HG03025 (cell line): Measurements from ENCODE around the gene CACNA1C.
"Not testable (repeated sequence)": the region's sequence is repeated elsewhere in the genome, so short reads cannot be mapped to it uniquely, and the experiment has no call there.

ENCODE experiments used
- ATAC-seq: cut with Tn5 transposase; IDR thresholded peaks from one replicate; pipeline ENCODE4 v1.9.1; 2021; ENCODE audit warnings: mild to moderate bottlenecking, moderate library complexity; ENCODE audit not compliant: unreplicated experiment, low FRiP score

CACNA1C gene

DNA sequence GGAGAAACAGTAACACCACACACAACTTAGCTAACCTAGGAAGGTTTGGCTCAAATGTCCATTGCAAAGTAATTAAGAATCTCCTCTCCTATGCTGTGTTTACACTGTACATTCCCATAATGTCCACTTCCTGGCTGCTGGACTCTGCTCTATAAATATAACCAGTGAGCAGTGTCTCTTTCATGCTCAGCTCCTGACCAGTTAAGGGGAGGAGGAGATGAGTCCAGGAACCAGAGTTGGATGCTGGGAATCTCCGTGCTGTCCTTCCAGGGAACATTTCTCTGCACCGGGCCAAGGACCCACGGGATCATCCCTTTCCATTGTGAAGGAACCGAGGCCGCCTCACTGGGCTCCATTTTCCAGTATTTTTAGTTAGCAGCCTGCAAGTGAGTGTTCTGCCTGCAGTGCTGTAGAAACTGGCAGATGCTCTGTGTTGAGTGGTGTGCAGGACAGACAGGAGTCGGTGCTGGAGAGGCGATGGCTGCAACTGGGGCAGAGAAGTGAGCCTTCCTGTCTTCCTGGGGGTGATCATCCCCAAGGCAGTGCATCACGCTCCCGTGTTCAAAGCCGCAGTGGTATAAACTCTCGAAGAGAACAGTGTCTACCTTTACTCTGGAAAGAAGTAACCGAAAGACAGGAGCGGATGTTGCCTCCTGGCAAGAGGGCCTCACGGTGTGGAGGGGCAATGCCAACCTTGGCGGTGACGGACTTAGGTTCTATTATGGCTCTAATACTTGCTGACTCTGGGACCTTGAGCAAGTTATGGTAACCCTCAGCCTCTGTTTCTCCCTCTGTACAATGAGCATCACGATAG, 195.5 kb downstream of the CACNA1C start:
- ATAC-seq: no peak

DNA sequence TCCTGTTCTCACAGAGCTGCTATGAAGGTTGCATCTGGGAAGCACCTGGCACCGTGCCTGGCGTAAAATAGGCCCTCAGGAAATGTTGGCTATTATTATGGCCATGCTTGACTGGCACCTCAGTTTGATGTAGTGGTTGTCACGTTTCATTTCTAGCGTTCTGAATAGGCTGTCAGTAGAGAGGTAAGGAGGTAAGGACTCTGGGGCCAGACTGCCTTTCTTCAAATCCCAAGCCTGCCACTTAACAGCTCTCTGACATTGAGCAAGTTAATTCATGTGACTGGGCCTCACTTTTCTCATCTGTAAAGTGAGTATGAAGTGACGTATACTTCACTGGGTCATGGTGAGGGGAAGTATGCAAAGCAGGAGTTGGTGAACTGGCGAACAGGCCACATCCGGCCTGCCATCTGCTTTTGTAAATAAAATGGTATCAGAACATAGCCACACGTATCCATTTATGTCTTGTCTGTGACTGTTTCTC, 196.2 kb downstream of the CACNA1C start:
- no peak for ATAC-seq

DNA sequence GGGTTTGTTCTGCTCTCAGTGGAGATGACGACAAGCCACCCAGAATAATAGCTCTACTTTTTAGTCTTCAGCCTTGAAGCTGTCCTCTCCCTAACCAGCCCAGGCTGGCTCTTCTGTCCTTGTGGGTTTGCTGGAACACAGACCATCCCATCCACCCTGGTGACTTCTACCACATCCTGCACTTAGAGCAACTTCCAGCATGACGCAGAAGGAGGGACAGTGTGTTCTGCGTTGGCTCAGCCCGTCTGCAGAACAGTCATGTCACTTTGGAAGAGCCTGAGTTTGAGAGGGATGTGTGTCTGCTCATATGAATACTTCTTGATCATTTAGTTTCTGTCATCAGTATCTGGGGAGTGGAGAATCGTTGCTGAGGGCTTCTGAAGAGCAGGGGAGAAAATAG, 198.0 kb downstream of the CACNA1C start:
- ATAC-seq: no peak

DNA sequence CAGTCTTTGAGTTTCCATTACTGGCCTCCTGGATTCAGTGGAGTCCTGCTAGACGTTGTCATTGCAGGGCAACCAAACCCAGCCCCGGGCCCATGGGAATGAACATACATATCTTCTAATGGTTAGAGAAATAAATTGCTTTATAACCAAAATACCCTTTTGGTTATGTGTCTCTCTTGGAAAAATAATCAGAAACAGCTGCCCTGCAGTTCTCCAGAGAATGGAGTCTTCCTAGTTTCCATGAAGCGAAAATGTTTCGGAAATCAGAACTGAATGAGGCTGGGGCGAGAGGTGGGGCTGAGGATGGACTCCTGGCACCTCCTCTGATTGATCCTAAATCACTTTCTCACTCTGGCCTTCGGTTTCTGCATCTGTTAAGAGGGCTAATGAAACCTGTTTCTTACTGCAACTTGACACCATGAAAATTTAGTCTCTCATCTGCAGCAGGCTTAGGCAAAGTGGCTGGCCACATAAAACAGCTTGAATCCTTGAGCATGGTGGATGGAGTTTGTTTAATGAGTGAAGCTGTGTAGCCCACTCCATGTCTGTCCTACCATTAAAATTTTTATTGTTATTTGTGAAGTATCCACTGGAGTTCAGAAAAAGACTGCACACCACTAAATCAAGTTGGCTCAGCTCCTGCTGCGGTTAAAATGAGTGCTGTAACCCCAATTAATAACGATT, 198.9 kb downstream of the CACNA1C start:
- ATAC-seq: no peak

DNA sequence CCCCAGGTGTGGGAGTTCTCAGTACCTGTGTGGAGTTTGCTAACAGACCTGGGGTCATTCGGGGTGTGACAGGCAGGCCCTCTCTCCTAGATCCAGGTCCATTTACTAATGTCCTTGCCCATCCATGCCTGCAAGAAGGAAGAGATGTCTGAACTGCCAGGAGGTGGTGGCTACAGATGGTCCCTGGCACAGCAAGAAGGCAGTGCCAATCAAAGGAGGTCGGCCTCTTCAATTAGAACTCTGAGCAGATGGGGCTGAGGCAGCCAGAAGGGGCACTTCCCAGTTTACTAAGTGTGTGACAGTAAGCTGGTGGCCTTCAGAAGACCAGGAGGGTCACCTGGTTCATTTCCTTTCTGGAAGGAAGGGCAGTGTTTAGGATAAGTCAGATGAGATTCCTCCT, 202.5 kb downstream of the CACNA1C start:
- no peak for ATAC-seq

DNA sequence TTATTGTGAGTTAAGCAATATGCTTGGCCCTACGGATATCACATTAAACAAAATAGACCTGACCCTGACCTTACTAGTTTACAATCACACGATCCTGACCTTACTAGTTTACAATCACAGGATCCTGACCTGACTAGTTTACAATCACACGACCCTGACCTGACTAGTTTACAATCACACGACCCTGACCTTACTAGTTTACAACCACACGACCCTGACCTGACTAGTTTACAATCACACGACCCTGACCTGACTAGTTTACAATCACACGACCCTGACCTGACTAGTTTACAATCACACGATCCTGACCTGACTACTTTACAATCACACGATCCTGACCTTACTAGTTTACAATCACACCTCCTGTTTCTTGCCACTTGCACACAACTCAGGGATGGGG, 202.9 kb downstream of the CACNA1C start:
- not testable (repeated sequence) for ATAC-seq

DNA sequence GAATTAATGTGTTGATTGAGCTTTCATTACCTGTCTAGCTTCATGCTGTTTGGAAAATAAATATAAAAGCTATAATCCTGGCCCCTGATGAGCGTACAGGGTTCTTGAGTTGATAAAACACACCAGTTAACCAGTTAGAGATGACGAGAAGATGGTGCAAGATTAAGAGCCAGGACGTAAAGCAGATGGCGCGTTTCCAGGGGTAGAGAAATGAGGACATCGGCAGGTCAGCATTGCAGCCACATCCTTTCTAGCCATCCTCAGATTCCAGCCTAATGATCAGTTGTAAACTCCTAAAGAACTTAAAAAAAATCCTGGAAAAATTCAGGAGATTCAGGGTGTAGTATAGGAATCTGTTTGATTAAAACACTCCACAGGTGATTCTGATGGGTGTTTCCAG, 203.7 kb downstream of the CACNA1C start:
- ATAC-seq: no peak

DNA sequence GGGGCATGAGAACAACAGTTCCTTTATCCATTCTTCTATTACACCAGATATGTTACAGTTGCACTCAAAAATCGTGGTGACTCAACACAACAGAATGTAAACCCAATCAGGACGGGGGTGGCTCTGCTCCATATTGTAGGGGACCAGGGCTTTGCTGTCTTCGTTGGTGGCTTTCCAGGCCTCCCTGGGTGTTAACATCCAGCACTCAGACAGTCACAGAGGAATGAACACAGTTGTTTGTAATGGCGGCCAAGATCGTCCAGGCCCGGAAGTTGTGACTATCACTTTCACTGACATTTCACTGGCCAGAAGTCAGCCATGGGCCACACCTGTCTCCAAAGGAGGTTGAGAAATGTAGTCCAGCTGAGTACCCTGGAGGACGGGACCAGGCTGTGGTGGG, 204.1 kb downstream of the CACNA1C start:
- ATAC-seq: no peak

DNA sequence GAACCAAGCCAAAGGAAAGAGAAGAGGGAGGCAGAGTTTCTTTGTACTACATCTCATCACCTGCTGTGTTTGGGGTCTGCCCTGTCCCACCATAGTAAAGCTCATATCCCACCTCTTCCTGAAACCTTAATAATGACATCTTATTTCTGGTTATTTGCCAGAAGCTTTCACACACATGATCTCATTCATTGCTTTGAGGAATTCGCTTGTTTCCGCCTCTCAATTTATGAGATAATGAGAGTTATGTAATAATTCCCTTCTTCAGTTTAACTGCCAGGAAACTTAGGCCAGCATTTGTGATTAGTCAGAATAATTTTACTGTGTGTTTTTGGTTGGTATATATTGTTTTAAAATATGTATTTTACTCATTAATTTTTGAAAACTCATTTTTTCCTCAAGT, 205.2 kb downstream of the CACNA1C start:
- no peak for ATAC-seq

DNA sequence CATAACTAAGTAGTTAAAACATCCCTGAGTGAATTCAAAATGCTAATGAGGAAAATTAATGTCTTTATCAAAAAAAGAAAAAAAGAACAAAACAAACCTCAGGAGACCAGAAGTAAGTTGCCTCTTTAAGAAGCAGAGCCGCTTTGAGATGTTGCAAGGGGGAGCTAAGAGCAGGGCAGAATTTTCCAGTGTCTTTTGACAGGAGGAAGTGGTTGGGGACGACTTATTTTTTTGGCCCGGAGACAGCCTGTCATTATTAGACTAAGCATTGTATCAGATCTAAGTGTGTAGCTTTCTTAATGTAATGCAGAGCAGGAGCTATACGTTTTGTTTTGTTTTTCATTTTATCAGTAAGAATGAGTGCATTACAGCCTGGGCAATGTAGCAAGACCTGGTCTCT, 206.6 kb downstream of the CACNA1C start:
- no peak for ATAC-seq

DNA sequence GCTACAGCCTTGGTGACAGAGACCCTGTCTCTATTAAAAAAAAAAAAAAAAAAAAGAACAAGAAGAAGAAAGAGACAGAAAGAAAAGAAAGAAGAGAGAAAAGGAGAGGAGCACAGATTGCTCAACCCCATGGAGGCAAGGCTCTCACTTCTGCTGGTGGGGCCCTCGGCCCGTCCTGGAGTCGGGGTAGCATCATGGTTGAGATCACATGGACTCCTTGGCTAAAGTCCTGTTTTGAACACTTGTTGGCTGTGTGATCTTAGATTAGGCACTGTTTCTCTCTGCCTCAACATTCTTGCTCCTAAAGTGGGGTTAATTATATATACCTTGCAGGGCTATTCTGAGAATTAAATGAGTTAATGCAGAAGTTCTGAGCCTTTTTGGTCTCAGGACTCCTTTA, 207.7 kb downstream of the CACNA1C start:
- ATAC-seq: no peak

DNA sequence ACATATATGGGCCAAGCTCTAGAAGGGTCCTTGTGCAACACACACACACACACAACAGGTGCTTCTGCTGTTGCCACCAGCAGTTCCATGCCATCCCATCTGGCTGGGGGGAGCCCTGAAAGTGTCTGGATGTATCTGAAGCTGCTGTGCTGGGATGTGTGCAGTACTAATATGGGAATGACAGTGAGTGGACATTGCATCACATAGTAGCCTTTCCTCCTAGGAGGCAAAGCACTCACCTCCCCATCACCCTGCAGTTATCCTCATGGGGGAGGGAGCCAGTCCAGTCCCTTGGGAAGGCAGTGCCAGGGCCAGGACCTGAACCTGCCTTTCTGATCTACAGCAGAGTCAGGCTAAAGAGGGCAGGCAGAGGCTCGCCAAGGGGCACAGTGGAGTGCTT, 208.9 kb downstream of the CACNA1C start:
- no peak for ATAC-seq

DNA sequence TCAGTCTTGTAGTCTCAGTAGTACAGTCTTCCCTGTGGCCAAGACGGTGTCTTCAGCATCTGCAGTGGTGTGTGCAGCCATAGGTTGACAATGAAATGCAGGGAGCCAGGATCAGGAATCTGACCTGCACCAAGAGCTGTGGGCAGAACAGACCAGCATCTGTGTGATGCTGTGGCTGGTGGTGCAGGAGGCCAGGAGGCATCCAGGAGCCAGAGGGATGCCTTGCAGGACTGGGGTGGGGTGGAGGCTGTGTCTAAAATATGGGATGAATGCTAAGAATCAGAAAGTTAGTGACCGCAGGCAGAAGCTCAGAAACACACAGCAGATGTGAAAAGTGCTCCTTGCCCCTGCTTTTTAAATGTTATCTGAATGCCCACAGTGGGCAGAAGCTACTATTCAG, 209.7 kb downstream of the CACNA1C start:
- no peak for ATAC-seq

DNA sequence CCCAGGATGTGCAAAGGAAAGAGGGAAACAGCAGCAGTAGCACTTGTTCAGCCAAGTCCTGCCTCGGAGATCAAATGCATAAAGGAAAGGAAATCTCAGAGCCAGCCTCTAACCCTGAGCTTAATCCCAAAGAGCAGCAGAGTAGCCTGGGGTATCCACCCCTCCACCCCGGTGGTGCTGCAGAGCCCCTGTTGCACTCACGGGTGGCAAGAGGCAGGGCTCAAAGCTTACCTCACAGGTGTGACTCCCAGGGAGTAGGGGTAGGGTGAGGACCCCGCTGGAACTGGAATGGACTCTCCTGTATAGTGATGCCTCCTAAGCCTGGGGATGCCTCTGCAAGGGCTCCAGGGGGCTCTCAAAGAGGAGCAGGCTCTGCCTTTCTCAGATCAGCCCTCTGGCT, 211.1 kb downstream of the CACNA1C start:
- no peak for ATAC-seq

DNA sequence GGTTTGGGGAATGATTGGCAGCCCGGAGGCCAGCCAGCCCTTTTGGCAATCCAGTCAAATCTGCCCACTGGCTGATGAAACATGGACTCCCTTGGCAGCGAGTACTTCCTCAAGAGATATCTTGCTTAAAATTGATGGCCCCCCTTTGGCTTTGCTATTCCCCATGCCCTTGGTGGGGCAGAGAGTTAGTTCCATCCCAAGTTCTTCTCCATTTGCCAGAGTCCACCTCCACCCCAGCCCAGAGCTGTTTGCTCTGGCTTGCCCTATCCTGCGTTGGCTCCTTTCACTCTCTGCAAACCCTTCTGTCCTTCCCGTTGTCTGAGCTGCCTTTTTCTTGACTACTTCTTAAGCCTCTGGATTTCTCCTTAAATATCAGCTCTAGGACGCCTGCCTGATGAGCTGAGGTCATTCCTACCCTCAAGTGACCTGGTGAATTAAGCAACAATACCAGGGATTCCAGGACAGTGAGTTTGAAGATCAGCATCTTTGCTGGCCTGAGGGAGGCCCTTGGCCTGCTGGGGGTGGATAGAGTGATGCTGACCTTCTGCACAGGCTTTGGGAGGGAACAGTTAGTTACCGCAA, 212.0 kb downstream of the CACNA1C start:
- ATAC-seq: no peak

DNA sequence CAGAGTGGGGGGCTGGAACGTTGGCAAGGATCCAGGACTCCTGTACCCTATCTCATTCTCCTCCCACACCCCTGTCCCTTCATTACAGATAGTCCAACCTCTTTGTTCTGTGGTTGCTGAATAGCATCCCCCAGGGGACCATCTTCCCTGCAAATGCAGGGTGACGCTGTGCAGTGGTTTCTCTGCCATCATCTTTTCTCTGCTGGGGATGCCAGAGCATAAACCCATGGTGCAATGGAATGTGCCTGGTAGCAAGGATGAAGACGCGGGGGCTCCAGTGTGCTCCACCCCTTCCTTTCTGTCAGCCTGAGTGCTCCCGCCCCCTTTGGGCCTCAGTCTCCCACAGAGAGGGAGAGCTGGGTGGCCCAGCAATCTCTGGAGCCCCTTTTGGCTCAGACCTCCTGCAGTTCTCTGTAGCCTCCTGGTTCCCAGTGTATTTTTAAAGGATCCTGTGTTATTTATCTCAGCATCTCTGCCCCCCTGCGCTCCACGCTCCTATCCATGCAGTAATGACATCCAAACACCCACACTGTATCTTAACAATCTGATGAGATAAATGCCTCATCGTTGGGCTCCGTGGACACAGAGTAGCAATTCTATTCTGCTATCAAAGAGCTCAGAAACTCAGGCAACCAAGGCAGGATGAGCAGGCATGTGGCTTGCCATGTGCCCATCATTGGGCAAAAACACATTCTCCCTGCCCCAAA, 212.8 kb downstream of the CACNA1C start:
- no peak for ATAC-seq

DNA sequence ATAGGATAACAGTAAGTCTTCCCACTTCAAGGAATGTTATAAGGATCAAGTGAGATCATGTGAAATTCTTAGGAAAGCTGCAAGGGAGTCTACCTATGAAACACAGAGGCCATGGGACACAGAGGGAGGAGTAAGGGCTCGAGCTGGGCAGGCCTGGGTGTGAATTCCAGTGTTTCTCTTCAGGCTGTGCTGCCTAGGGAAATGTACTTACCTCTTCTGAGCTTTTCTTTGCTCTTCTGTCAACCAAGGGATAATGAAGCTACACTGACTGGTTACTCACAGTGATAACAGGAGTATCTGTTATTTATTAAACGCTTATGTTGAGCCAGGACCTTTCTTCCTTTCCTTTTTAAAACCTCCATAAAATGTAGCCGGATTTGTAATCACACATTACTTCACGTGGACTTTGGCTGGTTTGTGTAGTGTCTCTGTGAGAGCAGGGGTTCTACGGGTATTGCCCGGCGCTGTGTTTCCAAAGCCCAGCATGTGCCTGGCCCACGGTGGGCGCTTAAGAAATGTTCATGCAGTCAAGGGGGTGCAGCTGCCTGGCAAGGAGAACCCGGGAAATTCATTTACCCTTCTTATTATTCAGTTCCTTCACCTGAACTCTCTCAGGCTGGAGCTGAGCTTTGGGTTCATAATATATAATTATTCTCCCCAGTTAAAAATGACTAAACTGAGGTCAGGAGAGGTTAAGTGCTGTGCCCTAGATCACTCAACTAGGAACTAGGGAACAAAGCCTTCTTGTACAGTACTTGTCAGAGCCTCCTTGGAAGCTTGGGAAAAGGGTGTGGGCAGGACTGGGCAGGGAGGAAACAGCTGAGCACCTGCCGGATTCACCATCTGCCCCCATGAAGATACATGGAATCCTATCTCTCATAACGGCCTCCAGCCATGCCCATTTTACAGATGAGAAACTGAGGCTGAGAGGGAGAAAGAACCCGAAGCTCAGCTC, 214.2 kb downstream of the CACNA1C start:
- ATAC-seq: no peak

DNA sequence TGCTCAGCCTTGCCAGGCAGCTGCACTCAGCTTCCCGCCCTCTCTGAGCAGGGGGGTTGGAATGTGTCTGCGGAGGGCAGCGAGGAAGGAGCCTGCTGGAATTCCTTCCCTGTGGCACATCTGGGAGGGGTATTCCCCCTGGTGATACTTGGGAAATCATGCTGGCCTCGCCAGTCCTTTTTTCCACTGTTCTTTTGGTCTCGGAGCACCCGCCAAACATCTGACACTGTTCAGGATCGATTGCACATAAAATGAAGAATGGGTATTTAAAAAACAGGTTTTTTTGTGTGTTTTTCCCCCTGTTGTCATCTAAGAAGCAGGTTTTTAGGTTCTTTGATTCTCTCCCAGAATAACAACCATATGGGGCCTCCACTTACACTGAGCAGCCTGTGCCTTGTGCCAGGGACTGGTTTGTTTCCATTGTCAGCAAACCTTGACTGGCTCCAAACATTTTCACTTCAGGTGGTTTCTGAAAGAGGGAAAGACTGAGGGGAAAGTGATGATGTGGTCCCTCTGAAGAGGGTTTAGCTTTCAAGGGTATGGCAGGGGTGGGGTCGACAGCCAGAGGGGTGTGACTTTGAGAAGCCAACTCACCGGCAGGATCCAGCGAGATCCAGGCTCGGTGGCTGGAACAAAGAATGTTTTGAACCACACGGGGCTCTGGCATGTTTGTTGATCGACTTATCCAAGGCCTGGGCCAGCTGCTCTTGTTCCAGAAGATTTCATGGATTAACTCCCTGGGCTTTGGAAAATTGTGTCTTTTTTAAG, 215.1 kb downstream of the CACNA1C start:
- ATAC-seq: no peak
